PC-9 (cell line): Measurements from ENCODE around the gene ADAT2.

Experiments
- EZH2 ChIP-seq: fragments of 200-600 bp; sonication (generic); IDR thresholded peaks from 2 replicates; pipeline ENCODE4 v1.8.0; 2017; ENCODE audit warnings: antibody characterized with exemption, low read depth
- TF ChIP-seq, protein P1 (sequence below): fragments of 200-600 bp; sonication (generic); conservative IDR thresholded peaks from 2 replicates; pipeline ENCODE4 v1.6.1; 2017; ENCODE audit warnings: mixed run types, antibody characterized with exemption, mild to moderate bottlenecking, moderate library complexity

DNA sequence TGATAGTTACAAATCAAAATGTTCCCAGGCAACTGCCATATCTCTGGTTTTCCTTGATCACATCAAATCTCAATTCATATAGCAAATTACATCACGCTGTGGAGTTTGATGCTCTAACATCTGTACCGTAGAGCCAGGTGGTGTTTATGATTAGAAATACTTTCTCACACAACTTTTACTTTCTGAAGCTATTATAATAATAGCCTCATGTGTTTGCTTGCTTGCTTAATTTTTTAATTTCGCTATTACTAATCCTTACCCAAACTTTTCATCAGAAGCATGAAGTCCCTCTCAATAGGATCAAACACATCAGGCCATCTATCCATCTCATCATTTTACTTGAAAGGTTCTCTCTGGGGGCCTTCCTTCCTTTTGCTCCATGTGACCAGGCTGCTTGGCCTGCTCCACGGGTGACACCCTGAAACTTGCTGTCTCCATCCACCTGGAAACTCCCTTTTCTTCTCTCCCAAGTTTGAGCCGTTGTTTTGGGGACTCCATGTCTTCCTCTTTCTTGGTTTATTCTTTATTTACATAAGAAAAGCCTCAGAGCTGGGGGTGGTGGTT is 75.4 kb downstream of the ADAT2 start:
- TF ChIP-seq, protein P1, sequence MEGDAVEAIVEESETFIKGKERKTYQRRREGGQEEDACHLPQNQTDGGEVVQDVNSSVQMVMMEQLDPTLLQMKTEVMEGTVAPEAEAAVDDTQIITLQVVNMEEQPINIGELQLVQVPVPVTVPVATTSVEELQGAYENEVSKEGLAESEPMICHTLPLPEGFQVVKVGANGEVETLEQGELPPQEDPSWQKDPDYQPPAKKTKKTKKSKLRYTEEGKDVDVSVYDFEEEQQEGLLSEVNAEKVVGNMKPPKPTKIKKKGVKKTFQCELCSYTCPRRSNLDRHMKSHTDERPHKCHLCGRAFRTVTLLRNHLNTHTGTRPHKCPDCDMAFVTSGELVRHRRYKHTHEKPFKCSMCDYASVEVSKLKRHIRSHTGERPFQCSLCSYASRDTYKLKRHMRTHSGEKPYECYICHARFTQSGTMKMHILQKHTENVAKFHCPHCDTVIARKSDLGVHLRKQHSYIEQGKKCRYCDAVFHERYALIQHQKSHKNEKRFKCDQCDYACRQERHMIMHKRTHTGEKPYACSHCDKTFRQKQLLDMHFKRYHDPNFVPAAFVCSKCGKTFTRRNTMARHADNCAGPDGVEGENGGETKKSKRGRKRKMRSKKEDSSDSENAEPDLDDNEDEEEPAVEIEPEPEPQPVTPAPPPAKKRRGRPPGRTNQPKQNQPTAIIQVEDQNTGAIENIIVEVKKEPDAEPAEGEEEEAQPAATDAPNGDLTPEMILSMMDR, result no peak
- no peak for TF ChIP-seq EZH2
